WERI-Rb-1 (cell line): ENCODE measurements around the gene AQP2.

ENCODE experiments used
- DNase-seq: peaks from one replicate; pipeline ENCODE4 v3.0.0-alpha.2; 2020
- H3K27ac ChIP-seq: fragments of 250-450 bp; sonication (Bioruptor Pico); 2 replicates; pipeline ENCODE4 v1.5.1; 2020; ENCODE audit warnings: mild to moderate bottlenecking, moderate library complexity
- H3K27me3 ChIP-seq: fragments of 250-450 bp; sonication (Bioruptor Pico); 2 replicates; pipeline ENCODE4 v1.5.1; 2021; ENCODE audit warnings: mild to moderate bottlenecking, low read depth, moderate library complexity; ENCODE audit not compliant: insufficient read depth, severe bottlenecking
- H3K36me3 ChIP-seq: fragments of 250-450 bp; sonication (Bioruptor Pico); 2 replicates; pipeline ENCODE4 v1.5.1; 2020; ENCODE audit warnings: mild to moderate bottlenecking, moderate library complexity
- H3K4me3 ChIP-seq: 2 replicates; pipeline ENCODE4 v1.5.1; 2011; ENCODE audit warnings: low read depth, mild to moderate bottlenecking, control low read depth, low read length
- H3K9me3 ChIP-seq: fragments of 250-450 bp; sonication (Bioruptor Pico); 2 replicates; pipeline ENCODE4 v1.5.1; 2021; ENCODE audit warnings: mild to moderate bottlenecking, moderate library complexity; ENCODE audit not compliant: severe bottlenecking
- CTCF ChIP-seq: IDR thresholded peaks from 2 replicates; pipeline ENCODE4 v1.5.1; 2011; ENCODE audit warnings: low read depth, mild to moderate bottlenecking, control low read depth, inconsistent platforms, low read length

Gene AQP2

DNA sequence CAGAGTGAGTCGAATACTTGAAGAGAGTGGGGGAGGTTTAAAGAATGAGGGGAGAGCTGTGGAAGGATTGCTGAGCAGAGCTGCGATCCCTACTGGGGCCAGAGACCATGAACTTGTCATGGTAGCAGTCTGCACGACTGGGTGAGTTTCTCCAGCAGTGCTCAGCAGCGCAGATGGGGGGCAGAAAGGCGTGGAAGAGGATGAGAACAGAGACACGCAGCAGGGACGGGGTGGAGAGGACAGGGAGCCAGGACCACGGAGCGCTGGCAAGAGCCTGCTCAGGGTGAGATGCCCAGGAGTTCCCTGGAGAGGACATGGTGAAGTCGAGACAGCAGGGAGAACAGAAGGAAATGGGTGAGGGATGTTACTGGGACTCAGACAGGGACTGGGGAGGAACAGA, 20.1 kb downstream of the AQP2 start:
- no peak for TF ChIP-seq CTCF
- Histone ChIP-seq H3K27ac (no peak overlapping the region), H3K36me3 (no peaks in the 10 kb centered on the region), H3K9me3 (no peaks in the 10 kb centered on the region), H3K4me3 (no peak overlapping the region), H3K27me3 (no peaks in the 10 kb centered on the region)
- no peak for DNase-seq

- no peaks in the 10 kb centered on the region for H3K36me3 ChIP-seq
- DNase-seq: no peak
- no peaks in the 10 kb centered on the region for H3K9me3 ChIP-seq
- H3K4me3 ChIP-seq: no peak overlapping the region
- no peak for TF ChIP-seq CTCF
- H3K27ac ChIP-seq: no peak overlapping the region
- H3K27me3 ChIP-seq: no peaks in the 10 kb centered on the region
These were observed 20.6 kb downstream of the AQP2 start for GRCh38 chr12:49971141-49971540.

DNA sequence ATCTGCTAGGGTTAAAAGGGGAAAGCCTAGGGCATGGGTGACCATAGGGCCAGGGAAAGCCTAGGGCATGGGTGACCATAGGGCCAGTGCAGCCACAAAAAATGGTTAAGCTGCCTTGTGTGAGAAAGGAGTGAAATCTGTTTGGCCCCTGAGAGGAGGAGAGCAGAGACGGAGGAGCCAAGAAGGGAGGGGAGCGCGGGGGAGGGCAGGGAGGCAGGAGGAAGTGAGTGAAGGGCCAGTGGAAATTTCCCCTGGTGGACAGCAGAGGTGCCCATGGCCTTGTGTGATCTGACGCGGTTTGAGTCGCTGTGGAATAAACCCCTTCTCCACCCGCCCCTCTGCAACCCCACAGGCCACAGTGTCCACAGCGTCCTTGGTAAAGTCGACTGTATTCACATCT, 21.6 kb downstream of the AQP2 start:
- Histone ChIP-seq H3K4me3 (no peak overlapping the region), H3K27ac (no peak overlapping the region), H3K36me3 (no peaks in the 10 kb centered on the region), H3K9me3 (no peaks in the 10 kb centered on the region), H3K27me3 (no peaks in the 10 kb centered on the region)
- no peak for DNase-seq
- TF ChIP-seq CTCF: no peak

DNA sequence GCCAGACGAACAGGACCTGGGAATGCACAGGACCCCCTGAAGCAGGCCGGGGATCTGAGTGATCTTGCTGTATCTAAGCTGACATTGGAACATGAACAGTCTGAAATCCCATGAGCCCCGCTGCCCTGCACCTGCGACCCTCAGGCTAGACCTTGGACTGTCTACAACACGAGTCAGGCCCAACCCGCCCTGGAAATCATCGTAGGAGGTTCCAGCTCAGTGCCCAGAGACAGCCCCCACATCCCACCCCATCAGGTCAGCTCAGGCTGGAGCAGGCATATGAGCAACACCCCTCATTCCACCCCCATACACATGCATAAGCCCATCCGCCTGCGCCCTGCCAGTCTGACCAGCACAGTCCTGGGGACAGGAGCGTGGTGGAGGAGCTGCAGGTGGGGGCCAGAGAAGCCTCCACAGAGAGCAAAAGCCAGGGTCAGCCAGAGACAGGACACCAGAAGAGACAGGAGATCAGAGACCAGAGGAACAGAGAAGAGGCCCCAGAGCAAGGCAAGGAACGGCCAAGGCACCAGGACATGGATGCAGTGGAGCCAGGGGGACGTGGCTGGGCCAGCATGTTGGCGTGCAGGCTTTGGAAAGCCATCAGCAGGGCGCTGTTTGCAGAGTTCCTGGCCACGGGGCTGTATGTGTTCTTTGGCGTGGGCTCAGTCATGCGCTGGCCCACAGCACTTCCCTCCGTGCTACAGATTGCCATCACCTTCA, 22.3 kb downstream of the AQP2 start, which contains the start of gene AQP6:
Gene AQP6 (plus strand): TSS at position 307 of the 720 bp plus-strand sequence. CDS start 227 bp downstream, at position 534.
- Histone ChIP-seq H3K27ac (no peak within 1 kb of the TSS), H3K4me3 (no peak within 1 kb of the TSS), H3K27me3 (no peaks in the 10 kb centered on the region), H3K36me3 (no peaks in the 10 kb centered on the region), H3K9me3 (no peaks in the 10 kb centered on the region)
- DNase-seq: no peak
- TF ChIP-seq CTCF: no peak

DNA sequence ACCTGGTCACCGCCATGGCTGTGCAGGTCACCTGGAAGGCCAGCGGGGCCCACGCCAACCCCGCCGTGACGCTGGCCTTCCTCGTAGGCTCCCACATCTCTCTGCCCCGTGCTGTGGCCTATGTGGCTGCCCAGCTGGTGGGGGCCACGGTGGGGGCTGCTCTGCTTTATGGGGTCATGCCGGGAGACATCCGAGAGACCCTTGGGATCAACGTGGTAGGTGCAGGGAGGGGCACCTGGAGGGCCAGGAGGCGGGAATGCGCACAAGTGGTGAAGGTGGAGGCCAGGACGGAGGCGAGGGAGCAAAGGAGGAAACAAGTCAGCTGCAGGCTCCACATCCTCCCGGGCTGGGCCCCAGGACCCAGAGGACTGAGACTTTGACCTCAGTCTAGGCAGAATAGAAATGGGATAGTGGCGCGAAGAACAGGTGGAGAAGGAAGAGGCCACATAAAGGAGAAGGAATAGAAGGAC, 22.9 kb downstream of the AQP2 start:
- no peak for TF ChIP-seq CTCF

More for the DNA sequence above, 22.9 kb downstream of the AQP2 start:
- no peak for DNase-seq
- no peaks in the 10 kb centered on the region for H3K9me3 ChIP-seq
- H3K4me3 ChIP-seq: no peak overlapping the region
- no peaks in the 10 kb centered on the region for H3K36me3 ChIP-seq
- H3K27ac ChIP-seq: no peak overlapping the region
- no peaks in the 10 kb centered on the region for H3K27me3 ChIP-seq
